Raji (cell line): ENCODE results near the gene SYDE2.

Experiments used
- POLR2A ChIP-seq: IDR thresholded peaks from 2 replicates; pipeline ENCODE4 v1.6.1; 2011; ENCODE audit warnings: low read depth, low read length, control low read depth; ENCODE audit not compliant: insufficient read depth

Gene SYDE2

GRCh38 chr1:85149805-85150204 lies 51.0 kb downstream of the SYDE2 start:
- TF ChIP-seq POLR2A: no peak

- TF ChIP-seq POLR2A: no peak
Observed at GRCh38 chr1:85148524-85149250, 52.1 kb downstream of the SYDE2 start.

DNA sequence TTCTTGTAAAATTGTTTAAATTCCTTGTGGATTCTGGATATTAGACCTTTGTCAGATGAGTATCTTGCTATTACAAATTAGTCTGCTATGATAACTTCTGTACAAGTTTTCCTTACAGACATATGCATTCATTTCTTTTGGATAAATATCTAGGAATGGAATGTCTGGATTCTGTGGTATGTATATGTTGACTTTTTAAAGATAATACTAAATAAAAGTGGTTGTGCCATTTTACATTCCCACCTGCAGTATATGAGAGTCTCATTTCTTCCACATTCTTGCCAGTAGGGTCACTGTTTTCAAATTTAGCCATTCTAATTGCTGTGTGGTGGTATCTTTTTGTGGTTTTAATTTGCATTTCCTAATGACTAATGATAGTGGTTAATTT lies 53.9 kb downstream of the SYDE2 start:
- no peak for TF ChIP-seq POLR2A

GRCh38 chr1:85144351-85144750 lies 56.5 kb downstream of the SYDE2 start:
- no peak for TF ChIP-seq POLR2A

- no peak for TF ChIP-seq POLR2A
Observed at GRCh38 chr1:85142753-85143152, 58.1 kb downstream of the SYDE2 start.

GRCh38 chr1:85137660-85138059 lies 63.2 kb downstream of the SYDE2 start:
- no peak for TF ChIP-seq POLR2A

- no peak for TF ChIP-seq POLR2A
Observed at GRCh38 chr1:85135392-85135798, 65.4 kb downstream of the SYDE2 start.

- TF ChIP-seq POLR2A: no peak
Observed at GRCh38 chr1:85134583-85135391, 66.0 kb downstream of the SYDE2 start.

GRCh38 chr1:85133565-85134159 lies 67.2 kb downstream of the SYDE2 start:
- no peak for TF ChIP-seq POLR2A

GRCh38 chr1:85132078-85132720 lies 68.6 kb downstream of the SYDE2 start:
- TF ChIP-seq POLR2A: no peak

- TF ChIP-seq POLR2A: no peak
Observed at GRCh38 chr1:85128316-85128715, 72.5 kb downstream of the SYDE2 start.

GRCh38 chr1:85125891-85126290 lies 74.9 kb downstream of the SYDE2 start:
- TF ChIP-seq POLR2A: no peak

DNA sequence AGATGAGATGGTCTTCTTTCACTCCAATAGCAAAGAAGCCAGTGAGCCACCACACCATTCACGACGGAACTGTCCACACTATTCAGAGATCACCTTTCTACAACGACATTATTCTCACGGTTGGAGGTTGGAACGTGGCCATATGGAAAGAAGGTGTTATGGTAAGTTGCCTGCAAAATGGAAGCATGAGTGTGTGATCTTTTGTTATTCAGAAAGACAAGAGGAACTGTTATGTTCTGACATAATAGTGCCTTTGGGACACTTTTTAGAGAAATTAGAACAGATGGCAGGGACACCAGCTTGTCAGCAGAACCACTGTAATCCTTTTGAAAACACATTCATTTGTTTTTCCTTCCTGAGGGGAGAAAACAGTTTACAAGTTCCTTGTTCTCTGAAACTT lies 76.7 kb downstream of the SYDE2 start:
- TF ChIP-seq POLR2A: no peak

- TF ChIP-seq POLR2A: no peak
Observed at GRCh38 chr1:85122169-85122568, 78.6 kb downstream of the SYDE2 start.

GRCh38 chr1:85121744-85122143 lies 79.1 kb downstream of the SYDE2 start:
- TF ChIP-seq POLR2A: no peak
